Measurements from ENCODE around the gene ZNF765. TPM values are rescaled to one million over a fixed set of nuclear protein-coding genes. Genes with fewer than 3 reads are reported as not detected.
"Not testable (repeated sequence)": the region's sequence is repeated elsewhere in the genome, so short reads cannot be mapped to it uniquely, and the experiment has no call there.

The ZNF765 gene
- total and polyA plus RNA-seq, 2 experiments from 2014 or later = 10.3 to 33.4 TPM

DNA sequence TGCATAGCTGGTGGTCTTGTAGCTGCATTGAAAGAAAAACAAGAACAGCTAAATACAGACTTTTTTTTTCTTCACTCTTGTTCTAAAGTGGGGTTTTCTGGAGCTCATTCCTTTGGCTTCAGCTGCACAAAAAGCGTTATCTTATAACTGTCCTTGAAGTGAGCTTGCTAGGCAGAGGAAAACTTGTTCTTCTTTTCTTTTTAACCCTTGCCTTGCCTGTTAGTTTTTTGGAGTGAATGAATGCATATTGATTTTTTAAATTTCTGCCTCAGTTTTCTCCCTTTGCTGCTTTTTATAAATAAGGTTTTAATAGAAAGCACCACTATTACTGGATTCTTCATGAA, 1.5 kb downstream of the ZNF765 start:
- ATAC-seq (no peak), DNase-seq (ENCODE audit: low spot score) (no peak)
- Histone ChIP-seq H3K9me2 (ENCODE audit: insufficient read depth) (no peaks in the 10 kb centered on the region), H3K36me3 (ENCODE audit: insufficient read depth) (peaks cover 11% of the 10 kb centered on the region; the same call in 1 of the 2 replicates), H3F3A (replicated peaks; ENCODE audit: low read depth) (0 out of 2 replicates have a peak, but pooled peaks cover 3% of the 10 kb centered on the region), H3K79me2 (replicated peaks; ENCODE audit: insufficient read depth) (peaks cover 15% of the 10 kb centered on the region), H3K27ac (ENCODE audit: low read depth) (no peak overlapping the region), H3K27me3 (ENCODE audit: insufficient read depth) (no peaks in the 10 kb centered on the region), H3K4me1 (ENCODE audit: insufficient read depth) (peaks cover 30% of the 10 kb centered on the region), H2AFZ (no peak overlapping the region), H3K4me2 (peak overlapping the region; percentile 100), H4K20me1 (replicated peaks; ENCODE audit: insufficient read depth) (peaks cover 9% of the 10 kb centered on the region; the same call in 1 of the 2 replicates), H3K4me3 (peak overlapping the region; percentile 97)
- peak overlapping the region; percentile 98 for H3K4me3 Mint-ChIP-seq
- H3K4me1 Mint-ChIP-seq = peaks cover 25% of the 10 kb centered on the region
- H3K36me3 Mint-ChIP-seq (ENCODE audit: low read depth) = peaks cover 21% of the 10 kb centered on the region
- TF ChIP-seq STAT1 (IDR thresholded peaks at IDR 0.05; ENCODE audit: unreplicated experiment) (no peak), EZH2phosphoT487 (IDR thresholded peaks at IDR 0.05; ENCODE audit: unreplicated experiment) (no peak), JUNB (IDR thresholded peaks at IDR 0.05; ENCODE audit: unreplicated experiment) (no peak), ZNF331 (CRISPR knock-in tag; IDR thresholded peaks at IDR 0.05; ENCODE audit: low read depth) (no peak), NANOG (IDR thresholded peaks at IDR 0.05; ENCODE audit: borderline replicate concordance) (no peak), CREB1 (CRISPR knock-in tag; IDR thresholded peaks at IDR 0.05; ENCODE audit: low read depth) (no peak), ZNF114 (CRISPR knock-in tag; IDR thresholded peaks at IDR 0.05) (no peak), POLR2AphosphoS5 (IDR thresholded peaks at IDR 0.05; ENCODE audit: low read depth) (no peak)
- TF ChIP-seq, protein P1, sequence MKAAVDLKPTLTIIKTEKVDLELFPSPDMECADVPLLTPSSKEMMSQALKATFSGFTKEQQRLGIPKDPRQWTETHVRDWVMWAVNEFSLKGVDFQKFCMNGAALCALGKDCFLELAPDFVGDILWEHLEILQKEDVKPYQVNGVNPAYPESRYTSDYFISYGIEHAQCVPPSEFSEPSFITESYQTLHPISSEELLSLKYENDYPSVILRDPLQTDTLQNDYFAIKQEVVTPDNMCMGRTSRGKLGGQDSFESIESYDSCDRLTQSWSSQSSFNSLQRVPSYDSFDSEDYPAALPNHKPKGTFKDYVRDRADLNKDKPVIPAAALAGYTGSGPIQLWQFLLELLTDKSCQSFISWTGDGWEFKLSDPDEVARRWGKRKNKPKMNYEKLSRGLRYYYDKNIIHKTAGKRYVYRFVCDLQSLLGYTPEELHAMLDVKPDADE (IDR thresholded peaks at IDR 0.05) = no peak
- TF ChIP-seq, protein P2, sequence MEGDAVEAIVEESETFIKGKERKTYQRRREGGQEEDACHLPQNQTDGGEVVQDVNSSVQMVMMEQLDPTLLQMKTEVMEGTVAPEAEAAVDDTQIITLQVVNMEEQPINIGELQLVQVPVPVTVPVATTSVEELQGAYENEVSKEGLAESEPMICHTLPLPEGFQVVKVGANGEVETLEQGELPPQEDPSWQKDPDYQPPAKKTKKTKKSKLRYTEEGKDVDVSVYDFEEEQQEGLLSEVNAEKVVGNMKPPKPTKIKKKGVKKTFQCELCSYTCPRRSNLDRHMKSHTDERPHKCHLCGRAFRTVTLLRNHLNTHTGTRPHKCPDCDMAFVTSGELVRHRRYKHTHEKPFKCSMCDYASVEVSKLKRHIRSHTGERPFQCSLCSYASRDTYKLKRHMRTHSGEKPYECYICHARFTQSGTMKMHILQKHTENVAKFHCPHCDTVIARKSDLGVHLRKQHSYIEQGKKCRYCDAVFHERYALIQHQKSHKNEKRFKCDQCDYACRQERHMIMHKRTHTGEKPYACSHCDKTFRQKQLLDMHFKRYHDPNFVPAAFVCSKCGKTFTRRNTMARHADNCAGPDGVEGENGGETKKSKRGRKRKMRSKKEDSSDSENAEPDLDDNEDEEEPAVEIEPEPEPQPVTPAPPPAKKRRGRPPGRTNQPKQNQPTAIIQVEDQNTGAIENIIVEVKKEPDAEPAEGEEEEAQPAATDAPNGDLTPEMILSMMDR (conservative IDR thresholded peaks at IDR 0.05; ENCODE audit: low read depth in 2 of 2) = no peak
- TF ChIP-seq, protein P3, sequence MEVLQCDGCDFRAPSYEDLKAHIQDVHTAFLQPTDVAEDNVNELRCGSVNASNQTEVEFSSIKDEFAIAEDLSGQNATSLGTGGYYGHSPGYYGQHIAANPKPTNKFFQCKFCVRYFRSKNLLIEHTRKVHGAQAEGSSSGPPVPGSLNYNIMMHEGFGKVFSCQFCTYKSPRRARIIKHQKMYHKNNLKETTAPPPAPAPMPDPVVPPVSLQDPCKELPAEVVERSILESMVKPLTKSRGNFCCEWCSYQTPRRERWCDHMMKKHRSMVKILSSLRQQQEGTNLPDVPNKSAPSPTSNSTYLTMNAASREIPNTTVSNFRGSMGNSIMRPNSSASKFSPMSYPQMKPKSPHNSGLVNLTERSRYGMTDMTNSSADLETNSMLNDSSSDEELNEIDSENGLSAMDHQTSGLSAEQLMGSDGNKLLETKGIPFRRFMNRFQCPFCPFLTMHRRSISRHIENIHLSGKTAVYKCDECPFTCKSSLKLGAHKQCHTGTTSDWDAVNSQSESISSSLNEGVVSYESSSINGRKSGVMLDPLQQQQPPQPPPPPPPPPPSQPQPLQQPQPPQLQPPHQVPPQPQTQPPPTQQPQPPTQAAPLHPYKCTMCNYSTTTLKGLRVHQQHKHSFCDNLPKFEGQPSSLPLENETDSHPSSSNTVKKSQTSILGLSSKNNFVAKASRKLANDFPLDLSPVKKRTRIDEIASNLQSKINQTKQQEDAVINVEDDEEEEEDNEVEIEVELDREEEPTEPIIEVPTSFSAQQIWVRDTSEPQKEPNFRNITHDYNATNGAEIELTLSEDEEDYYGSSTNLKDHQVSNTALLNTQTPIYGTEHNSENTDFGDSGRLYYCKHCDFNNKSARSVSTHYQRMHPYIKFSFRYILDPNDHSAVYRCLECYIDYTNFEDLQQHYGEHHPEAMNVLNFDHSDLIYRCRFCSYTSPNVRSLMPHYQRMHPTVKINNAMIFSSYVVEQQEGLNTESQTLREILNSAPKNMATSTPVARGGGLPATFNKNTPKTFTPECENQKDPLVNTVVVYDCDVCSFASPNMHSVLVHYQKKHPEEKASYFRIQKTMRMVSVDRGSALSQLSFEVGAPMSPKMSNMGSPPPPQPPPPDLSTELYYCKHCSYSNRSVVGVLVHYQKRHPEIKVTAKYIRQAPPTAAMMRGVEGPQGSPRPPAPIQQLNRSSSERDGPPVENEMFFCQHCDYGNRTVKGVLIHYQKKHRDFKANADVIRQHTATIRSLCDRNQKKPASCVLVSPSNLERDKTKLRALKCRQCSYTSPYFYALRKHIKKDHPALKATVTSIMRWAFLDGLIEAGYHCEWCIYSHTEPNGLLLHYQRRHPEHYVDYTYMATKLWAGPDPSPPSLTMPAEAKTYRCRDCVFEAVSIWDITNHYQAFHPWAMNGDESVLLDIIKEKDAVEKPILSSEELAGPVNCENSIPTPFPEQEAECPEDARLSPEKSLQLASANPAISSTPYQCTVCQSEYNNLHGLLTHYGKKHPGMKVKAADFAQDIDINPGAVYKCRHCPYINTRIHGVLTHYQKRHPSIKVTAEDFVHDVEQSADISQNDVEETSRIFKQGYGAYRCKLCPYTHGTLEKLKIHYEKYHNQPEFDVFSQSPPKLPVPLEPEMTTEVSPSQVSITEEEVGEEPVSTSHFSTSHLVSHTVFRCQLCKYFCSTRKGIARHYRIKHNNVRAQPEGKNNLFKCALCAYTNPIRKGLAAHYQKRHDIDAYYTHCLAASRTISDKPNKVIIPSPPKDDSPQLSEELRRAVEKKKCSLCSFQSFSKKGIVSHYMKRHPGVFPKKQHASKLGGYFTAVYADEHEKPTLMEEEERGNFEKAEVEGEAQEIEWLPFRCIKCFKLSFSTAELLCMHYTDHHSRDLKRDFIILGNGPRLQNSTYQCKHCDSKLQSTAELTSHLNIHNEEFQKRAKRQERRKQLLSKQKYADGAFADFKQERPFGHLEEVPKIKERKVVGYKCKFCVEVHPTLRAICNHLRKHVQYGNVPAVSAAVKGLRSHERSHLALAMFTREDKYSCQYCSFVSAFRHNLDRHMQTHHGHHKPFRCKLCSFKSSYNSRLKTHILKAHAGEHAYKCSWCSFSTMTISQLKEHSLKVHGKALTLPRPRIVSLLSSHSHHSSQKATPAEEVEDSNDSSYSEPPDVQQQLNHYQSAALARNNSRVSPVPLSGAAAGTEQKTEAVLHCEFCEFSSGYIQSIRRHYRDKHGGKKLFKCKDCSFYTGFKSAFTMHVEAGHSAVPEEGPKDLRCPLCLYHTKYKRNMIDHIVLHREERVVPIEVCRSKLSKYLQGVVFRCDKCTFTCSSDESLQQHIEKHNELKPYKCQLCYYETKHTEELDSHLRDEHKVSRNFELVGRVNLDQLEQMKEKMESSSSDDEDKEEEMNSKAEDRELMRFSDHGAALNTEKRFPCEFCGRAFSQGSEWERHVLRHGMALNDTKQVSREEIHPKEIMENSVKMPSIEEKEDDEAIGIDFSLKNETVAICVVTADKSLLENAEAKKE (CRISPR knock-in tag; IDR thresholded peaks at IDR 0.05) = no peak
- H3K27me3 Mint-ChIP-seq (ENCODE audit: insufficient read depth, low read depth, poor library complexity) = peaks cover 20% of the 10 kb centered on the region
- no peak overlapping the region for H3K27ac Mint-ChIP-seq
- H3K9me3 Mint-ChIP-seq = no peaks in the 10 kb centered on the region

DNA sequence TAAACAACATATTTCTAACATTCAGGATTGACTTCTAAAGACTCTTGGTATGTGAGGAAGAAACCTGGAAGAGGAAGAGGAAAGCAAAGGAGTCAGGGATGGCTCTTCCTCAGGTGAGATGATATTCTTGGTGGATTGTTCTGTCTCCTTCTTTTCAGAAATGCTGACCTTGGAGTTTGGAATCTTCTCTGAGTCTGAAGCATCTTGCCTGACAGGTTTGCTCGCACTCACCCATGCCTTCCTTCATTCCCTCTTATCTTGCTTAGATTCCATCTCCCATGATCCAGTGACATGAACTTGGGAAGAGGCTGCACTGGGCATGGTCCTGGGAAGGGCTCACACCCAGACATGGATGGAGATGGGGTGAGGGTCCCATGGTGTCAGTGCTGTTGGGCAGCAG, 3.0 kb downstream of the ZNF765 start:
- H3K27ac ChIP-seq (ENCODE audit: low read depth); H3K4me3 ChIP-seq; H2AFZ ChIP-seq; H3K27me3 ChIP-seq (ENCODE audit: insufficient read depth); H3K9me2 ChIP-seq (ENCODE audit: insufficient read depth); H3K4me2 ChIP-seq; ATAC-seq; H4K20me1 ChIP-seq (replicated peaks; ENCODE audit: insufficient read depth); H3K9me3 Mint-ChIP-seq; DNase-seq (ENCODE audit: low spot score); H3F3A ChIP-seq (replicated peaks; ENCODE audit: low read depth); H3K27ac Mint-ChIP-seq; H3K4me3 Mint-ChIP-seq: not testable (repeated sequence)
- Mint-ChIP-seq H3K4me1 (peaks cover 25% of the 10 kb centered on the region), H3K36me3 (ENCODE audit: low read depth) (peaks cover 35% of the 10 kb centered on the region), H3K27me3 (ENCODE audit: insufficient read depth, low read depth, poor library complexity) (peaks cover 13% of the 10 kb centered on the region)
- peaks cover 15% of the 10 kb centered on the region for H3K79me2 ChIP-seq (replicated peaks; ENCODE audit: insufficient read depth)
- peaks cover 24% of the 10 kb centered on the region for H3K4me1 ChIP-seq (ENCODE audit: insufficient read depth)
- H3K36me3 ChIP-seq (ENCODE audit: insufficient read depth) = peaks cover 20% of the 10 kb centered on the region
